Breast epithelium (tissue), 4 donors: ENCODE data around the gene PPEF1. TPM values are rescaled to one million over a fixed set of nuclear protein-coding genes. Genes with fewer than 3 reads are reported as not detected.
"Not testable (repeated sequence)": the region's sequence is repeated elsewhere in the genome, so short reads cannot be mapped to it uniquely, and the experiment has no call there.

Experiments
- DNase-seq, 2 donors: peaks; one replicate each; pipeline ENCODE4 v3.0.0-alpha.2; 2019; ENCODE audit warnings: low spot score in 2 of 2
- H3K27ac ChIP-seq, 2 donors: fragments of 200-600 bp; sonication (generic) in 1 of 2; one replicate each; pipeline ENCODE4 v1.5.1; 2016 to 2019; ENCODE audit warnings: mild to moderate bottlenecking in 1 of 2
- H3K27me3 ChIP-seq, 2 donors: fragments of 200-600 bp; sonication (generic) in 1 of 2; one replicate each; pipeline versions ENCODE4 v1.5.1 to v1.6.0; 2017 to 2019; ENCODE audit warnings: control low read depth in 1 of 2, mild to moderate bottlenecking in 1 of 2
- H3K36me3 ChIP-seq: fragments of 200-600 bp; one replicate; pipeline ENCODE4 v1.5.1; 2019
- H3K4me1 ChIP-seq, 2 donors: fragments of 200-600 bp; sonication (generic); one replicate each; pipeline ENCODE4 v1.5.1; 2016 to 2019; ENCODE audit warnings: control low read depth in 1 of 2
- H3K4me3 ChIP-seq, 3 donors: fragments of 200-600 bp; sonication (generic); 1 replicate in 2 of 3; 2 replicates in 1 of 3; pipeline ENCODE4 v1.5.1; 2016 to 2019; ENCODE audit warnings: mild to moderate bottlenecking in 3 of 3, moderate library complexity in 2 of 3
- H3K9me3 ChIP-seq, 2 donors: fragments of 200-600 bp; sonication (generic) in 1 of 2; one replicate each; pipeline ENCODE4 v1.5.1; 2016 to 2019; ENCODE audit warnings: control low read depth in 1 of 2
- CTCF ChIP-seq, 3 donors: fragments of 450-650 bp; IDR thresholded peaks; one replicate each; pipeline ENCODE4 v1.5.1; 2016 to 2017; ENCODE audit warnings: antibody characterized with exemption in 3 of 3, mild to moderate bottlenecking in 3 of 3, moderate library complexity in 3 of 3
- POLR2A ChIP-seq: fragments of 450-650 bp; IDR thresholded peaks from one replicate; pipeline ENCODE4 v1.6.1; 2016; ENCODE audit warnings: antibody characterized with exemption, mild to moderate bottlenecking, moderate library complexity
- POLR2AphosphoS5 ChIP-seq, 3 donors: sonication (generic); formaldehyde crosslinking; IDR thresholded peaks; one replicate each; pipeline ENCODE4 v1.6.1; 2017; ENCODE audit warnings: antibody characterized with exemption in 3 of 3
- intact Hi-C: fragments of 100-400 bp; cut with DNase I; formaldehyde crosslinking; loops from one replicate; pipeline ENCODE4 v1.15.1; 2023; ENCODE audit warnings: low total_unique reads
- total RNA-seq, 3 donors: library from RNA; depleted of rRNA; stranded (reverse); fragments of >200 nt; gene quantifications; one replicate each; pipeline ENCODE4 v1.1.0, GENCODE V29; 2016

Gene PPEF1
- total RNA-seq, 3 donors from 2014 or later, result 0.33 to 0.73 TPM; not detected in 1

- no peaks in the 10 kb centered on the region for H3K4me1 ChIP-seq
- no peak for DNase-seq
- H3K27me3 ChIP-seq, result peaks cover 0 to 6% of the 10 kb centered on the region in 2 donors
- intact Hi-C loops, result no loop called here
- peak overlapping the region in 2 of 3 donors; percentile 27 to 52 for H3K4me3 ChIP-seq
- H3K36me3 ChIP-seq, result no peaks in the 10 kb centered on the region
- peak overlapping the region in 1 of 2 donors; percentile 58 for H3K27ac ChIP-seq
- peaks cover 3 to 7% of the 10 kb centered on the region in 2 donors for H3K9me3 ChIP-seq
- no peak for TF ChIP-seq CTCF (IDR thresholded peaks at IDR 0.05)
- TF ChIP-seq POLR2A, result no peak
- no peak for TF ChIP-seq POLR2AphosphoS5 (IDR thresholded peaks at IDR 0.05)
These were observed 125.8 kb downstream of the PPEF1 start for GRCh38 chrX:18833071-18833731.

GRCh38 chrX:18847901-18848300 is 140.5 kb downstream of the PPEF1 start:
- H3K4me1 ChIP-seq, H3K4me3 ChIP-seq, H3K27ac ChIP-seq, DNase-seq, intact Hi-C loops, H3K36me3 ChIP-seq, H3K27me3 ChIP-seq: not testable (repeated sequence)
- peaks cover 0 to 12% of the 10 kb centered on the region in 2 donors for H3K9me3 ChIP-seq

- no peak for DNase-seq
- TF ChIP-seq POLR2A (no peak), CTCF (IDR thresholded peaks at IDR 0.05) (no peak), POLR2AphosphoS5 (IDR thresholded peaks at IDR 0.05) (no peak)
- Histone ChIP-seq H3K27me3 (peaks cover 0 to 3% of the 10 kb centered on the region in 2 donors), H3K27ac (no peak overlapping the region), H3K4me1 (no peaks in the 10 kb centered on the region), H3K9me3 (no peaks in the 10 kb centered on the region), H3K36me3 (no peaks in the 10 kb centered on the region), H3K4me3 (no peak overlapping the region)
- intact Hi-C loops, result no loop called here
These were observed 148.6 kb downstream of the PPEF1 start for GRCh38 chrX:18855919-18856644.

- intact Hi-C loops, result no loop called here
These were observed 149.2 kb downstream of the PPEF1 start for GRCh38 chrX:18856645-18856997.

GRCh38 chrX:18861511-18861910 is 154.1 kb downstream of the PPEF1 start:
- DNase-seq, result no peak
- H3K27ac ChIP-seq, result no peak overlapping the region
- no peaks in the 10 kb centered on the region for H3K36me3 ChIP-seq
- TF ChIP-seq CTCF (IDR thresholded peaks at IDR 0.05) (no peak), POLR2AphosphoS5 (IDR thresholded peaks at IDR 0.05) (no peak), POLR2A (no peak)
- H3K4me3 ChIP-seq, result no peak overlapping the region
- no peaks in the 10 kb centered on the region for H3K27me3 ChIP-seq
- no peaks in the 10 kb centered on the region for H3K9me3 ChIP-seq
- intact Hi-C loops, result no loop called here
- H3K4me1 ChIP-seq, result no peaks in the 10 kb centered on the region

More at GRCh38 chrX:18856645-18856997, 149.2 kb downstream of the PPEF1 start:
- Histone ChIP-seq H3K9me3 (no peaks in the 10 kb centered on the region), H3K4me1 (no peaks in the 10 kb centered on the region), H3K4me3 (no peak overlapping the region), H3K36me3 (no peaks in the 10 kb centered on the region), H3K27me3 (peaks cover 0 to 3% of the 10 kb centered on the region in 2 donors), H3K27ac (no peak overlapping the region)
- no peak for TF ChIP-seq CTCF (IDR thresholded peaks at IDR 0.05)
- no peak for TF ChIP-seq POLR2AphosphoS5 (IDR thresholded peaks at IDR 0.05)
- no peak for TF ChIP-seq POLR2A
- DNase-seq, result no peak
